B cell (primary cell): ENCODE data around the gene NMNAT2. TPM values are rescaled to one million over a fixed set of nuclear protein-coding genes. Genes with fewer than 3 reads are reported as not detected.

Experiments
- ATAC-seq: fragments of 200-7000 bp; cut with Tn5 transposase; one replicate; pipeline ENCODE4 v1.10.0; 2021; ENCODE audit warnings: low read depth, mild to moderate bottlenecking, moderate number of reproducible peaks, moderate library complexity
- CTCF ChIA-PET: fragments of 350-600 bp; sonication (Branson Sonifier 250); formaldehyde crosslinking; loops from one replicate; lab custom pipeline; 2021; ENCODE audit warnings: antibody characterized with exemption, inconsistent platforms; lab: Charles Lee
- POLR2A ChIA-PET: fragments of 350-600 bp; sonication (Branson Sonifier 250); formaldehyde crosslinking; loops from one replicate; lab custom pipeline; 2021; ENCODE audit warnings: antibody characterized with exemption; lab: Charles Lee
- DNase-seq: peaks from one replicate; pipeline ENCODE4 v3.0.0; 2013
- H2AFZ ChIP-seq: 2 replicates; pipeline ENCODE4 v1.6.1; 2012; ENCODE audit warnings: mild to moderate bottlenecking, low read depth, low read length; ENCODE audit not compliant: insufficient read depth, poor library complexity, severe bottlenecking
- H3K27ac ChIP-seq, 2 donors: 1 replicate in 1 of 2; 2 replicates in 1 of 2; pipeline ENCODE4 v1.5.1; 2012 to 2013; ENCODE audit warnings: low read length in 2 of 2, mild to moderate bottlenecking in 2 of 2, moderate library complexity in 1 of 2
- H3K27me3 ChIP-seq, 4 experiments: fragments of 200-600 bp in 1 of 4; sonication (generic) in 1 of 4; replicated peaks in 1 of 4; 1 replicate in 2 of 4; 2 replicates in 2 of 4; pipeline versions ENCODE4 v1.6.1 to v1.7.0; 2013 to 2016; ENCODE audit warnings: low read length in 3 of 4, mild to moderate bottlenecking in 2 of 4, mixed read lengths in 1 of 4, moderate library complexity in 1 of 4; ENCODE audit not compliant: insufficient read depth in 4 of 4, control insufficient read depth in 3 of 4; ENCODE audit errors: control extremely low read depth in 1 of 4
- H3K36me3 ChIP-seq, 2 experiments: replicated peaks in 1 of 2; 1 replicate in 1 of 2; 2 replicates in 1 of 2; pipeline versions ENCODE4 v1.6.1 to v1.7.1; 2013; ENCODE audit warnings: low read length in 1 of 2; ENCODE audit not compliant: insufficient read depth in 2 of 2, control insufficient read depth in 1 of 2; ENCODE audit errors: control extremely low read depth in 1 of 2, extremely low read depth in 1 of 2
- H3K4me1 ChIP-seq, 2 donors: fragments of 200-600 bp in 1 of 2; sonication (generic) in 1 of 2; 1 replicate in 1 of 2; 2 replicates in 1 of 2; pipeline versions ENCODE4 v1.5.1 to v1.6.1; 2013 to 2017; ENCODE audit warnings: low read length in 2 of 2; ENCODE audit not compliant: control insufficient read depth in 2 of 2, insufficient read depth in 2 of 2
- H3K4me2 ChIP-seq: replicated peaks from 2 replicates; pipeline ENCODE3; 2012; ENCODE audit warnings: mild to moderate bottlenecking, low read depth, low read length; ENCODE audit not compliant: poor library complexity, severe bottlenecking
- H3K4me3 ChIP-seq, 5 experiments: fragments of 200-600 bp in 1 of 5; sonication (generic) in 1 of 5; 1 replicate in 3 of 5; 2 replicates in 2 of 5; pipeline versions ENCODE4 v1.5.1 to v1.7.0; 2011 to 2016; ENCODE audit warnings: low read length in 4 of 5, mild to moderate bottlenecking in 4 of 5, low read depth in 2 of 5, control low read depth in 1 of 5, moderate library complexity in 1 of 5; ENCODE audit not compliant: insufficient read depth in 1 of 5; ENCODE audit errors: control extremely low read depth in 1 of 5, extremely low read depth in 1 of 5
- H3K79me2 ChIP-seq: fragments of 200-600 bp; sonication (generic); one replicate; pipeline ENCODE4 v1.6.0; 2016; ENCODE audit warnings: low read length; ENCODE audit not compliant: control insufficient read depth, insufficient read depth
- H3K9ac ChIP-seq: fragments of 200-600 bp; sonication (generic); 2 replicates; pipeline ENCODE4 v1.6.1; 2017; ENCODE audit warnings: mild to moderate bottlenecking, low read length, moderate library complexity
- H3K9me3 ChIP-seq, 3 donors: one replicate each; pipeline versions ENCODE4 v1.6.1 to v1.7.1; 2013; ENCODE audit warnings: low read length in 2 of 3; ENCODE audit not compliant: control insufficient read depth in 2 of 3, insufficient read depth in 1 of 3; ENCODE audit errors: control extremely low read depth in 1 of 3
- H4K20me1 ChIP-seq: 2 replicates; pipeline ENCODE4 v1.6.0; 2012; ENCODE audit warnings: mild to moderate bottlenecking, low read length; ENCODE audit not compliant: insufficient read depth, control insufficient read depth, poor library complexity, severe bottlenecking
- H3K27ac Mint-ChIP-seq: one replicate; pipeline ENCODE4 v1.8.0; 2021; ENCODE audit warnings: mixed read lengths
- H3K27me3 Mint-ChIP-seq: one replicate; pipeline ENCODE4 v1.8.0; 2021; ENCODE audit warnings: mixed read lengths
- H3K4me1 Mint-ChIP-seq: one replicate; pipeline ENCODE4 v1.8.0; 2021; ENCODE audit warnings: mixed read lengths
- H3K4me3 Mint-ChIP-seq: one replicate; pipeline ENCODE4 v1.8.0; 2021; ENCODE audit warnings: mixed read lengths
- H3K9me3 Mint-ChIP-seq: one replicate; pipeline ENCODE4 v1.8.0; 2022; ENCODE audit warnings: mixed read lengths; ENCODE audit not compliant: insufficient read depth
- CTCF ChIP-seq: fragments of 200-600 bp; IDR thresholded peaks from one replicate; pipeline ENCODE4 v1.8.0; 2022; ENCODE audit warnings: antibody characterized with exemption, mild to moderate bottlenecking
- EZH2 ChIP-seq: IDR thresholded peaks from 2 replicates; pipeline ENCODE4 v1.6.1; 2012; ENCODE audit warnings: borderline replicate concordance, low read depth, mild to moderate bottlenecking, moderate library complexity, low read length; ENCODE audit not compliant: insufficient read depth, poor library complexity, severe bottlenecking
- WGBS: methylation state at CpG from one replicate; pipeline ENCODE4 v1.1.5; 2013; ENCODE audit warnings: missing lambda C conversion rate; ENCODE audit not compliant: insufficient coverage; 5-methylcytosine and 5-hydroxymethylcytosine counted together
- intact Hi-C: fragments of 100-400 bp; cut with micrococcal nuclease; formaldehyde crosslinking; loops from one replicate; pipeline ENCODE4 v1.10.0; 2022
- polyA plus RNA-seq: library from polyadenylated mRNA; depleted of rRNA; stranded (reverse); fragments of >200 nt; gene quantifications from 2 replicates; pipeline ENCODE4 v1.2.3, GENCODE V29; 2012
- total RNA-seq, 2 donors: library from RNA; stranded (reverse); fragments of 120-200 nt in 1 of 2; gene quantifications; 1 replicate in 1 of 2; 2 replicates in 1 of 2; pipeline versions ENCODE4 v1.2.3 to v1.2.4, GENCODE V29; 2013 to 2022

The NMNAT2 gene
- total and polyA plus RNA-seq, 2 donors (not counting 1 experiment from before 2014, with no cell fraction given), result not detected

GRCh38 chr1:183285746-183286145, 132.4 kb downstream of the NMNAT2 start:
- Histone ChIP-seq H3K9me3 (peaks cover 0 to 5% (median 0%) of the 10 kb centered on the region in 3 donors), H3K27me3 (no peaks in the 10 kb centered on the region), H3K36me3 (no peaks in the 10 kb centered on the region), H2AFZ (no peak overlapping the region), H3K27ac (no peak overlapping the region), H3K4me2 (no peak overlapping the region), H4K20me1 (no peaks in the 10 kb centered on the region), H3K79me2 (no peaks in the 10 kb centered on the region), H3K4me3 (no peak overlapping the region), H3K4me1 (no peaks in the 10 kb centered on the region), H3K9ac (no peak overlapping the region)
- ChIA-PET POLR2A (no interaction called here), CTCF (interaction anchor here (1.2 kb wide), 1 partner anchor 711 kb away, joined by 3 read pairs; no protein-coding TSS in a partner anchor)
- 93% methylated on average over 2 of the region's 4 CpGs for WGBS
- Mint-ChIP-seq H3K27ac (no peak overlapping the region), H3K9me3 (no peaks in the 10 kb centered on the region), H3K4me1 (no peaks in the 10 kb centered on the region), H3K27me3 (peaks cover 27% of the 10 kb centered on the region), H3K4me3 (no peak overlapping the region)
- no peak for TF ChIP-seq EZH2
- TF ChIP-seq CTCF, result no peak
- ATAC-seq (no peak), DNase-seq (no peak)
- intact Hi-C loops, result no loop called here

GRCh38 chr1:183285256-183285655, 132.9 kb downstream of the NMNAT2 start:
- ATAC-seq (no peak), DNase-seq (no peak)
- Histone ChIP-seq H3K27ac (no peak overlapping the region), H4K20me1 (no peaks in the 10 kb centered on the region), H3K79me2 (no peaks in the 10 kb centered on the region), H3K4me3 (no peak overlapping the region), H3K4me1 (no peaks in the 10 kb centered on the region), H3K9ac (no peak overlapping the region), H3K27me3 (no peaks in the 10 kb centered on the region), H3K36me3 (no peaks in the 10 kb centered on the region), H3K4me2 (no peak overlapping the region), H3K9me3 (peaks cover 0 to 5% (median 0%) of the 10 kb centered on the region in 3 donors), H2AFZ (no peak overlapping the region)
- no peak overlapping the region for H3K27ac Mint-ChIP-seq
- no peak overlapping the region for H3K4me3 Mint-ChIP-seq
- POLR2A ChIA-PET, result no interaction called here
- peaks cover 27% of the 10 kb centered on the region for H3K27me3 Mint-ChIP-seq
- TF ChIP-seq EZH2 (no peak), CTCF (no peak)
- CTCF ChIA-PET, result interaction anchor here (1.2 kb wide), 1 partner anchor 711 kb away, joined by 3 read pairs; no protein-coding TSS in a partner anchor
- intact Hi-C loops, result no loop called here
- no peaks in the 10 kb centered on the region for H3K9me3 Mint-ChIP-seq
- no peaks in the 10 kb centered on the region for H3K4me1 Mint-ChIP-seq
- 80% methylated on average over 1 of the region's 1 CpG for WGBS
